K562 (cell line): ENCODE results near the gene NAXE. TPM values are rescaled to one million over a fixed set of nuclear protein-coding genes. Genes with fewer than 3 reads are reported as not detected.

ENCODE experiments used
- ATAC-seq: fragments of 200-7000 bp; cut with Tn5 transposase; 3 replicates; pipeline ENCODE4 v1.9.1; 2020; ENCODE audit warnings: moderate library complexity
- BruUV-seq: library from RNA; stranded (reverse); fragments of 400-500 nt; replicated peaks from 2 replicates; lab custom pipeline; 2021; lab: Mats Ljungman, UMichigan
- CTCF ChIA-PET: fragments of 300-600 bp; formaldehyde crosslinking; extraction: SDS; loops from one replicate; lab custom pipeline; 2021; ENCODE audit warnings: low intra/inter-chr PET ratio; lab: Yijun Ruan, JAX
- POLR2A ChIA-PET: fragments of 300-600, 350-650 bp; sonication (Branson Sonifier 250); formaldehyde crosslinking; extraction: SDS; loops from one replicate; lab custom pipeline; 2021; ENCODE audit warnings: antibody characterized with exemption, inconsistent platforms; lab: Yijun Ruan, JAX
- DNase-seq, 4 experiments: peaks; one replicate each; pipeline versions ENCODE4 v3.0.0 to v3.0.0-alpha.2; 2011 to 2018; ENCODE audit warnings: low spot score in 3 of 4, mixed read lengths in 3 of 4; ENCODE audit errors: extremely low read depth in 1 of 4
- FAIRE-seq: peaks from 2 replicates; lab custom pipeline; 2011; peaks lifted over from hg19 to GRCh38; lab: Jason Lieb, UNC
- H2AFZ ChIP-seq: 2 replicates; pipeline ENCODE4 v1.6.0; 2011; ENCODE audit warnings: low read depth, low read length, control low read depth, inconsistent platforms
- H3K27ac ChIP-seq: fragments of 200-600 bp; 3 replicates; pipeline ENCODE4 v1.8.0; 2011; ENCODE audit warnings: low read depth, mild to moderate bottlenecking, control low read depth, inconsistent platforms, low read length, moderate library complexity, mixed read lengths; ENCODE audit errors: extremely low read depth
- H3K27me3 ChIP-seq, 2 experiments: fragments of 300-600 bp in 1 of 2; 2 replicates in 1 of 2; 3 replicates in 1 of 2; pipeline versions ENCODE4 v1.6.0 to v1.8.0; 2011; ENCODE audit warnings: inconsistent platforms in 2 of 2, low read length in 2 of 2, mild to moderate bottlenecking in 1 of 2, mixed read lengths in 1 of 2, moderate library complexity in 1 of 2; ENCODE audit not compliant: control insufficient read depth in 2 of 2, insufficient read depth in 2 of 2
- H3K36me3 ChIP-seq: fragments of 300-600 bp; 3 replicates; pipeline ENCODE4 v1.8.0; 2011; ENCODE audit warnings: mild to moderate bottlenecking, low read length, inconsistent platforms; ENCODE audit not compliant: control insufficient read depth, insufficient read depth
- H3K4me1 ChIP-seq, 2 experiments: fragments of 200-600 bp in 1 of 2; replicated peaks in 1 of 2; 2 replicates in 1 of 2; 3 replicates in 1 of 2; pipeline versions ENCODE4 v1.5.1 to v1.8.0; 2011; ENCODE audit warnings: inconsistent platforms in 2 of 2, low read length in 2 of 2, mild to moderate bottlenecking in 1 of 2, mixed read lengths in 1 of 2, moderate library complexity in 1 of 2; ENCODE audit not compliant: control insufficient read depth in 2 of 2, insufficient read depth in 2 of 2
- H3K4me2 ChIP-seq: 2 replicates; pipeline ENCODE4 v1.6.1; 2011; ENCODE audit warnings: low read length, control low read depth, inconsistent platforms, mixed read lengths; ENCODE audit not compliant: insufficient read depth
- H3K4me3 ChIP-seq: fragments of 200-600 bp; sonication (generic), shearing (Covaris generic); 2 replicates; pipeline ENCODE4 v1.5.1; 2016; ENCODE audit warnings: control low read depth, inconsistent platforms
- H3K79me2 ChIP-seq: fragments of 200-600 bp; 3 replicates; pipeline ENCODE4 v1.8.0; 2011; ENCODE audit warnings: low read length, inconsistent platforms; ENCODE audit not compliant: control insufficient read depth, insufficient read depth
- H3K9ac ChIP-seq, 2 experiments: 2 replicates each; pipeline versions ENCODE4 v1.6.0 to v1.6.1; 2011; ENCODE audit warnings: low read depth in 2 of 2, low read length in 2 of 2, control low read depth in 1 of 2, inconsistent platforms in 1 of 2, mild to moderate bottlenecking in 1 of 2, mixed read lengths in 1 of 2; ENCODE audit not compliant: insufficient read depth in 1 of 2
- H3K9me1 ChIP-seq: one replicate; pipeline ENCODE4 v1.6.0; 2011; ENCODE audit warnings: inconsistent platforms, mild to moderate bottlenecking, low read length, moderate library complexity; ENCODE audit not compliant: control insufficient read depth, insufficient read depth
- H3K9me3 ChIP-seq: replicated peaks from 2 replicates; pipeline ENCODE4 v1.5.1; 2011; ENCODE audit warnings: low read depth, low read length, inconsistent platforms; ENCODE audit not compliant: control insufficient read depth, insufficient read depth
- H4K20me1 ChIP-seq: replicated peaks from 2 replicates; pipeline ENCODE4 v1.6.1; 2011; ENCODE audit warnings: low read length, inconsistent platforms, mixed read lengths; ENCODE audit not compliant: control insufficient read depth, insufficient read depth
- CTBP1 ChIP-seq: fragments of 450-650 bp; IDR thresholded peaks from 2 replicates; pipeline ENCODE4 v1.6.1; 2016; ENCODE audit warnings: borderline replicate concordance
- EP300 ChIP-seq: IDR thresholded peaks from 2 replicates; pipeline ENCODE4 v1.6.1; 2012; ENCODE audit warnings: low read length, improper control_type of control experiment
- YY1 ChIP-seq, 3 experiments: IDR thresholded peaks; 2 replicates each; pipeline ENCODE4 v1.6.1; 2011; ENCODE audit warnings: low read length in 2 of 3, mild to moderate bottlenecking in 2 of 3, moderate library complexity in 2 of 3, borderline replicate concordance in 1 of 3, control low read depth in 1 of 3, low read depth in 1 of 3; ENCODE audit not compliant: insufficient read depth in 3 of 3, insufficient replicate concordance in 2 of 3, control insufficient read depth in 1 of 3, insufficient read length in 1 of 3; ENCODE audit errors: extremely low read depth in 1 of 3
- ZNF184 ChIP-seq: sonication (generic); formaldehyde crosslinking; IDR thresholded peaks from 2 replicates; pipeline ENCODE4 v1.5.0; 2020; ENCODE audit warnings: missing genetic modification reagents
- ZNF324 ChIP-seq: fragments of 250-450 bp; sonication (Bioruptor Pico); IDR thresholded peaks from 2 replicates; pipeline ENCODE4 v1.4.0; 2020; ENCODE audit warnings: mild to moderate bottlenecking
- ZNF764 ChIP-seq: fragments of 250-450 bp; sonication (Bioruptor Pico); IDR thresholded peaks from 2 replicates; pipeline ENCODE4 v1.4.0; 2020; ENCODE audit warnings: low read depth, mild to moderate bottlenecking, moderate library complexity
- WGBS: fragments of 100-300 bp; shearing (Covaris generic); methylation state at CpG from one replicate; pipeline ENCODE4 v1.1.6; 2016; ENCODE audit warnings: low coverage, mixed read lengths; ENCODE audit not compliant: insufficient coverage; ENCODE audit errors: missing lambda C conversion rate; 5-methylcytosine and 5-hydroxymethylcytosine counted together
- in situ Hi-C: fragments of 300-500 bp; cut with MboI; formaldehyde crosslinking; loops from 4 replicates; pipeline ENCODE4 v1.15.0; 2018; ENCODE audit warnings: inconsistent platforms, mixed read lengths
- intact Hi-C: fragments of 100-400 bp; cut with micrococcal nuclease; formaldehyde crosslinking; loops from 2 replicates; pipeline ENCODE4 v1.14.2; 2022
- polyA plus RNA-seq, 8 experiments: library from polyadenylated mRNA; depleted of rRNA in 4 of 8; stranded (reverse) in 5 of 8; unstranded in 3 of 8; fragments of >200 nt; fragmentation: Nextera tagmentation in 2 of 8; fragmentation: Illumina TruSeq in 1 of 8; extraction: Ambion mirVana in 2 of 8; extraction: Trizol in 1 of 8; gene quantifications; 2 replicates each; pipeline versions ENCODE4 v1.2.1 to v1.2.3, GENCODE V29; 2011 to 2014; ENCODE audit warnings: inconsistent platforms in 1 of 8, missing spikeins in 1 of 8
- total RNA-seq, 7 experiments: library from RNA; depleted of rRNA in 6 of 7; stranded (reverse); fragments of >200 nt in 6 of 7; fragmentation: Illumina TruSeq in 2 of 7; extraction: Trizol in 2 of 7; gene quantifications; 2 replicates each; pipeline versions ENCODE4 v1.2.1 to v1.2.3, GENCODE V29; 2011 to 2021; ENCODE audit warnings: low replicate concordance in 1 of 7
- TF ChIP-seq, protein P1 (sequence below): fragments of 250-450 bp; sonication (Bioruptor Pico); IDR thresholded peaks from 2 replicates; pipeline ENCODE4 v1.4.0; 2020
- TF ChIP-seq, protein P2 (sequence below): fragments of 450-650 bp; formaldehyde crosslinking; IDR thresholded peaks from 2 replicates; pipeline ENCODE4 v1.4.0; 2022; ENCODE audit warnings: missing genetic modification characterization
- TF ChIP-seq, protein P3 (sequence below): fragments of 450-650 bp; IDR thresholded peaks from 2 replicates; pipeline ENCODE4 v1.6.1; 2016; ENCODE audit warnings: low read depth, mild to moderate bottlenecking, moderate library complexity

The NAXE gene
- total and polyA plus RNA-seq, 9 of the 15 experiments (the other 6 are each of a cell fraction or from before 2014, with no cell fraction given) = 27.3 to 137 (median 90.0) TPM

DNA sequence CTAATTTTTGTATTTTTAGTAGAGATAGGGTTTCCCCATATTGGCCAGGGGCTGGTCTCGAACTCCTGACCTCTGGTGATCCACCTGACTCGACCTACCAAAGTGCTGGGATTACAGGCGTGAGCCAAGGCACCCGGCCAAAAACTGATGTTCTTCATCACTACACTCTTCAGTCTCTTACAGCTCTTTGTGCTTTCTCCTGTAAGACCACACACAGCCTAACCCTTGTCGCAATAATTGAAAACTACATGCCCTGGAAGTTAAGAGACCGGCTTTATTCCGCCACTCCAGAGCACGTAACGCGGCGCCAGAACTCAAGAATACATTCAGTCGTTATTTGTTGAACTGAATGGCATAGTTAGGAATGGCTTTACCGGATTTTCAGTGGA is 9.2 kb downstream of the NAXE start:
- in situ Hi-C loops (loop anchor here (5.0 kb wide), 2 partner anchors 143 to 213 kb away; no protein-coding TSS in a partner anchor), intact Hi-C loops (no loop called here)
- Histone ChIP-seq H4K20me1 (no peaks in the 10 kb centered on the region), H3K9me1 (no peaks in the 10 kb centered on the region), H3K4me3 (peak overlapping the region; percentile 81), H3K9me3 (no peaks in the 10 kb centered on the region), H3K27me3 (no peaks in the 10 kb centered on the region), H3K27ac (peak overlapping the region; percentile 80), H2AFZ (peak overlapping the region; percentile 100), H3K79me2 (peaks cover 46% of the 10 kb centered on the region), H3K4me2 (peak overlapping the region; percentile 97), H3K4me1 (peaks cover 12% of the 10 kb centered on the region in 2 experiments; a peak in 4 of 5 replicates), H3K36me3 (peaks cover 41% of the 10 kb centered on the region), H3K9ac (peak overlapping the region; percentile 86 to 93)
- FAIRE-seq (peak; percentile 44), ATAC-seq (peak; percentile 8), DNase-seq (no peak)
- TSS peak; percentile 65 for BruUV-seq
- 0% methylated on average over 13 of the region's 13 CpGs for WGBS
- TF ChIP-seq YY1 (IDR thresholded peaks at IDR 0.05; ENCODE audit: borderline replicate concordance in 1 of 3, control insufficient read depth in 1 of 3, extremely low read depth in 1 of 3, insufficient read depth in 3 of 3, insufficient read length in 1 of 3, insufficient replicate concordance in 2 of 3, low read depth in 1 of 3, low read length in 2 of 3) (no peak), ZNF184 (CRISPR knock-in tag) (no peak), ZNF324 (no peak), EP300 (no peak), CTBP1 (no peak), ZNF764 (CRISPR knock-in tag) (no peak)
- TF ChIP-seq, protein P1, sequence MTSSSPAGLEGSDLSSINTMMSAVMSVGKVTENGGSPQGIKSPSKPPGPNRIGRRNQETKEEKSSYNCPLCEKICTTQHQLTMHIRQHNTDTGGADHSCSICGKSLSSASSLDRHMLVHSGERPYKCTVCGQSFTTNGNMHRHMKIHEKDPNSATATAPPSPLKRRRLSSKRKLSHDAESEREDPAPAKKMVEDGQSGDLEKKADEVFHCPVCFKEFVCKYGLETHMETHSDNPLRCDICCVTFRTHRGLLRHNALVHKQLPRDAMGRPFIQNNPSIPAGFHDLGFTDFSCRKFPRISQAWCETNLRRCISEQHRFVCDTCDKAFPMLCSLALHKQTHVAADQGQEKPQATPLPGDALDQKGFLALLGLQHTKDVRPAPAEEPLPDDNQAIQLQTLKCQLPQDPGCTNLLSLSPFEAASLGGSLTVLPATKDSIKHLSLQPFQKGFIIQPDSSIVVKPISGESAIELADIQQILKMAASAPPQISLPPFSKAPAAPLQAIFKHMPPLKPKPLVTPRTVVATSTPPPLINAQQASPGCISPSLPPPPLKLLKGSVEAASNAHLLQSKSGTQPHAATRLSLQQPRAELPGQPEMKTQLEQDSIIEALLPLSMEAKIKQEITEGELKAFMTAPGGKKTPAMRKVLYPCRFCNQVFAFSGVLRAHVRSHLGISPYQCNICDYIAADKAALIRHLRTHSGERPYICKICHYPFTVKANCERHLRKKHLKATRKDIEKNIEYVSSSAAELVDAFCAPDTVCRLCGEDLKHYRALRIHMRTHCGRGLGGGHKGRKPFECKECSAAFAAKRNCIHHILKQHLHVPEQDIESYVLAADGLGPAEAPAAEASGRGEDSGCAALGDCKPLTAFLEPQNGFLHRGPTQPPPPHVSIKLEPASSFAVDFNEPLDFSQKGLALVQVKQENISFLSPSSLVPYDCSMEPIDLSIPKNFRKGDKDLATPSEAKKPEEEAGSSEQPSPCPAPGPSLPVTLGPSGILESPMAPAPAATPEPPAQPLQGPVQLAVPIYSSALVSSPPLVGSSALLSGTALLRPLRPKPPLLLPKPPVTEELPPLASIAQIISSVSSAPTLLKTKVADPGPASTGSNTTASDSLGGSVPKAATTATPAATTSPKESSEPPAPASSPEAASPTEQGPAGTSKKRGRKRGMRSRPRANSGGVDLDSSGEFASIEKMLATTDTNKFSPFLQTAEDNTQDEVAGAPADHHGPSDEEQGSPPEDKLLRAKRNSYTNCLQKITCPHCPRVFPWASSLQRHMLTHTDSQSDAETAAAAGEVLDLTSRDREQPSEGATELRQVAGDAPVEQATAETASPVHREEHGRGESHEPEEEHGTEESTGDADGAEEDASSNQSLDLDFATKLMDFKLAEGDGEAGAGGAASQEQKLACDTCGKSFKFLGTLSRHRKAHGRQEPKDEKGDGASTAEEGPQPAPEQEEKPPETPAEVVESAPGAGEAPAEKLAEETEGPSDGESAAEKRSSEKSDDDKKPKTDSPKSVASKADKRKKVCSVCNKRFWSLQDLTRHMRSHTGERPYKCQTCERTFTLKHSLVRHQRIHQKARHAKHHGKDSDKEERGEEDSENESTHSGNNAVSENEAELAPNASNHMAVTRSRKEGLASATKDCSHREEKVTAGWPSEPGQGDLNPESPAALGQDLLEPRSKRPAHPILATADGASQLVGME = no peak
- TF ChIP-seq, protein P2, sequence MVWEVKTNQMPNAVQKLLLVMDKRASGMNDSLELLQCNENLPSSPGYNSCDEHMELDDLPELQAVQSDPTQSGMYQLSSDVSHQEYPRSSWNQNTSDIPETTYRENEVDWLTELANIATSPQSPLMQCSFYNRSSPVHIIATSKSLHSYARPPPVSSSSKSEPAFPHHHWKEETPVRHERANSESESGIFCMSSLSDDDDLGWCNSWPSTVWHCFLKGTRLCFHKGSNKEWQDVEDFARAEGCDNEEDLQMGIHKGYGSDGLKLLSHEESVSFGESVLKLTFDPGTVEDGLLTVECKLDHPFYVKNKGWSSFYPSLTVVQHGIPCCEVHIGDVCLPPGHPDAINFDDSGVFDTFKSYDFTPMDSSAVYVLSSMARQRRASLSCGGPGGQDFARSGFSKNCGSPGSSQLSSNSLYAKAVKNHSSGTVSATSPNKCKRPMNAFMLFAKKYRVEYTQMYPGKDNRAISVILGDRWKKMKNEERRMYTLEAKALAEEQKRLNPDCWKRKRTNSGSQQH (CRISPR knock-in tag) = no peak
- TF ChIP-seq, protein P3, sequence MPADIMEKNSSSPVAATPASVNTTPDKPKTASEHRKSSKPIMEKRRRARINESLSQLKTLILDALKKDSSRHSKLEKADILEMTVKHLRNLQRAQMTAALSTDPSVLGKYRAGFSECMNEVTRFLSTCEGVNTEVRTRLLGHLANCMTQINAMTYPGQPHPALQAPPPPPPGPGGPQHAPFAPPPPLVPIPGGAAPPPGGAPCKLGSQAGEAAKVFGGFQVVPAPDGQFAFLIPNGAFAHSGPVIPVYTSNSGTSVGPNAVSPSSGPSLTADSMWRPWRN = no peak
- POLR2A ChIA-PET = interaction anchor here (3.2 kb wide), 1 partner anchor 10 kb away, joined by 16 read pairs; the partner anchor contains the start of gene NAXE
- CTCF ChIA-PET = interaction anchor here (0.6 to 1.2 kb wide), 2 partner anchors 17 to 149 kb away, joined by 4 to 6 read pairs; no protein-coding TSS in a partner anchor
